IMR-90 (cell line): ENCODE results near the gene C4B. TPM values are rescaled to one million over a fixed set of nuclear protein-coding genes. Genes with fewer than 3 reads are reported as not detected.
"Not testable (repeated sequence)": the region's sequence is repeated elsewhere in the genome, so short reads cannot be mapped to it uniquely, and the experiment has no call there.

Experiments used
- ATAC-seq: fragments of 200-7000 bp; cut with Tn5 transposase; 2 replicates; pipeline ENCODE4 v1.9.1; 2020; ENCODE audit warnings: low read depth, mild to moderate bottlenecking, moderate library complexity
- BruUV-seq: library from RNA; stranded (reverse); fragments of 400-500 nt; replicated peaks from 2 replicates; lab custom pipeline; 2021; lab: Mats Ljungman, UMichigan
- CTCF ChIA-PET: fragments of 300-600 bp; formaldehyde crosslinking; extraction: SDS; loops from one replicate; lab custom pipeline; 2021; ENCODE audit warnings: antibody characterized with exemption; lab: Yijun Ruan, JAX
- POLR2A ChIA-PET: fragments of 300-600 bp; sonication (Branson Sonifier 250); formaldehyde crosslinking; loops from one replicate; lab custom pipeline; 2022; ENCODE audit warnings: antibody characterized with exemption; ENCODE audit not compliant: unreplicated experiment; lab: Charles Lee
- DNase-seq: peaks from one replicate; pipeline ENCODE4 v3.0.0; 2013
- H2AFZ ChIP-seq: replicated peaks from 2 replicates; pipeline ENCODE3; 2013; ENCODE audit warnings: low read length, mild to moderate bottlenecking; ENCODE audit not compliant: poor library complexity
- H2AK5ac ChIP-seq: 2 replicates; pipeline ENCODE4 v1.6.1; 2013; ENCODE audit warnings: low read depth, low read length, inconsistent platforms
- H2AK9ac ChIP-seq: replicated peaks from 2 replicates; pipeline ENCODE3; 2013; ENCODE audit warnings: mild to moderate bottlenecking, low read depth, low read length, moderate library complexity; ENCODE audit not compliant: poor library complexity
- H2BK120ac ChIP-seq: 2 replicates; pipeline ENCODE4 v1.6.1; 2013; ENCODE audit warnings: low read depth, low read length, inconsistent platforms
- H2BK15ac ChIP-seq: 3 replicates; pipeline ENCODE4 v1.6.1; 2013; ENCODE audit warnings: low read depth, low read length, inconsistent platforms
- H2BK20ac ChIP-seq: 2 replicates; pipeline ENCODE4 v1.6.1; 2013; ENCODE audit warnings: low read depth, mild to moderate bottlenecking, inconsistent platforms, low read length, moderate library complexity
- H2BK5ac ChIP-seq: 2 replicates; pipeline ENCODE4 v1.6.1; 2013; ENCODE audit warnings: mild to moderate bottlenecking, low read depth, low read length, inconsistent platforms; ENCODE audit not compliant: poor library complexity, severe bottlenecking
- H3K14ac ChIP-seq: replicated peaks from 2 replicates; pipeline ENCODE4 v1.6.1; 2013; ENCODE audit warnings: low read depth, low read length, inconsistent platforms
- H3K18ac ChIP-seq: 2 replicates; pipeline ENCODE4 v1.6.1; 2013; ENCODE audit warnings: low read depth, low read length, control low read depth
- H3K23ac ChIP-seq: 2 replicates; pipeline ENCODE4 v1.6.1; 2013; ENCODE audit warnings: low read depth, low read length, inconsistent platforms
- H3K27ac ChIP-seq: 2 replicates; pipeline ENCODE4 v1.5.1; 2013; ENCODE audit warnings: mild to moderate bottlenecking, control low read depth, low read length; ENCODE audit not compliant: insufficient read depth
- H3K27me3 ChIP-seq: 2 replicates; pipeline ENCODE4 v1.6.1; 2013; ENCODE audit warnings: low read length; ENCODE audit not compliant: control insufficient read depth, insufficient read depth
- H3K36me3 ChIP-seq: 2 replicates; pipeline ENCODE4 v1.6.1; 2013; ENCODE audit warnings: low read length, mixed read lengths; ENCODE audit not compliant: control insufficient read depth, insufficient read depth
- H3K4ac ChIP-seq: 2 replicates; pipeline ENCODE4 v1.6.1; 2013; ENCODE audit warnings: low read depth, low read length, inconsistent platforms
- H3K4me1 ChIP-seq: 2 replicates; pipeline ENCODE4 v1.6.1; 2013; ENCODE audit warnings: low read length, mixed read lengths; ENCODE audit not compliant: control insufficient read depth, insufficient read depth
- H3K4me2 ChIP-seq: 2 replicates; pipeline ENCODE4 v1.6.1; 2013; ENCODE audit warnings: low read depth, mild to moderate bottlenecking, control low read depth, low read length, moderate library complexity
- H3K4me3 ChIP-seq: 2 replicates; pipeline ENCODE4 v1.5.1; 2013; ENCODE audit warnings: low read depth, mild to moderate bottlenecking, control low read depth, low read length, moderate library complexity; ENCODE audit not compliant: insufficient read depth
- H3K56ac ChIP-seq: 2 replicates; pipeline ENCODE4 v1.6.1; 2013; ENCODE audit warnings: low read length, inconsistent platforms; ENCODE audit not compliant: insufficient read depth; ENCODE audit errors: extremely low read depth
- H3K79me1 ChIP-seq, 2 experiments: 2 replicates each; pipeline ENCODE4 v1.6.1; 2013; ENCODE audit warnings: low read length in 2 of 2, inconsistent platforms in 1 of 2, low read depth in 1 of 2
- H3K9ac ChIP-seq: 2 replicates; pipeline ENCODE4 v1.6.1; 2013; ENCODE audit warnings: low read depth, low read length, control low read depth
- H3K9me1 ChIP-seq: 2 replicates; pipeline ENCODE4 v1.6.1; 2013; ENCODE audit warnings: low read length, inconsistent platforms; ENCODE audit not compliant: insufficient read depth
- H3K9me3 ChIP-seq: 2 replicates; pipeline ENCODE4 v1.6.1; 2013; ENCODE audit warnings: low read length; ENCODE audit not compliant: control insufficient read depth, insufficient read depth
- H4K20me1 ChIP-seq: 2 replicates; pipeline ENCODE4 v1.6.1; 2013; ENCODE audit warnings: low read length, inconsistent platforms; ENCODE audit not compliant: insufficient read depth
- H4K5ac ChIP-seq: 2 replicates; pipeline ENCODE4 v1.6.1; 2013; ENCODE audit warnings: mild to moderate bottlenecking, low read depth, low read length, control low read depth
- H4K8ac ChIP-seq, 2 experiments: 2 replicates each; pipeline ENCODE4 v1.6.1; 2013; ENCODE audit warnings: low read depth in 2 of 2, low read length in 2 of 2, control low read depth in 1 of 2, inconsistent platforms in 1 of 2
- H4K91ac ChIP-seq: 2 replicates; pipeline ENCODE4 v1.6.1; 2013; ENCODE audit warnings: low read depth, low read length, inconsistent platforms; ENCODE audit not compliant: insufficient read depth
- WGBS, 2 experiments: methylation state at CpG; one replicate each; pipeline versions ENCODE4 v1.1.5 to v1.1.7; 2013; ENCODE audit warnings: missing lambda C conversion rate in 2 of 2; ENCODE audit not compliant: insufficient read length in 1 of 2; ENCODE audit errors: extremely low coverage in 2 of 2; 5-methylcytosine and 5-hydroxymethylcytosine counted together
- dilution Hi-C: fragments of 300-500 bp; cut with HindIII; formaldehyde crosslinking; loops from one replicate; pipeline ENCODE4 v1.14.3; 2018; ENCODE audit warnings: low sequenced_read_pairs; ENCODE audit not compliant: unreplicated experiment
- in situ Hi-C: fragments of 300-500 bp; cut with MboI; formaldehyde crosslinking; loops from 3 replicates; pipeline ENCODE4 v1.14.3; 2019; ENCODE audit warnings: low sequenced_read_pairs, inconsistent platforms, mixed read lengths
- intact Hi-C: fragments of 100-400 bp; cut with micrococcal nuclease; formaldehyde crosslinking; loops from 2 replicates; pipeline ENCODE4 v1.10.0; 2022
- polyA plus RNA-seq, 3 experiments: library from polyadenylated mRNA; depleted of rRNA; stranded (reverse); fragments of >200 nt; gene quantifications; 2 replicates each; pipeline ENCODE4 v1.2.3, GENCODE V29; 2012; ENCODE audit warnings: low replicate concordance in 1 of 3
- total RNA-seq: library from RNA; depleted of rRNA; stranded (reverse); fragments of >200 nt; gene quantifications from 2 replicates; pipeline ENCODE4 v1.2.3, GENCODE V29; 2012

The C4B gene
- total and polyA plus RNA-seq, 2 of the 4 experiments (the other 2 are of a cell fraction) = 0.54 to 4.2 TPM

DNA sequence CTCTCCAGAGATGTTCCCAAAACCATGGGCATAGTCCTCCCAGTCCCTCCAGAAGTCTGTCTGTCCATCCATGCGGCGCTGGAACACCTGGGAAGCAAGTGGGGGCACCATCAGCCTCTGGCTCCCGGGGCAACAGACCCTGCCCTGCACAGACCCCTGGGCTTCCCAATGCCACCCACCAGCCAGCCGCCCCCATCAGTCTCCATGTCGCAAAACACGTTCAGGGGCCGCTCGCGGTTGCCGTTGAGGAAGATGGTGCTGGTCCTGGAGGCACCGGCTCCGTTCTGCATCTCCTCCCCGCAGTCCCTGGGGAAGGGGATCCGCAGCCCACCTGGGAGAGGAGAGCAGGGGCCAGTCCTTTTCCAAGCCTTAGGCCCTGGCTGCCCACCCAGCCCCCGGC is 27.7 kb downstream of the C4B start:
- H4K20me1 ChIP-seq, H3K14ac ChIP-seq, BruUV-seq, H3K9ac ChIP-seq, H2BK5ac ChIP-seq, H3K4me2 ChIP-seq, H3K36me3 ChIP-seq, H3K27me3 ChIP-seq, H2AK5ac ChIP-seq, H3K4me3 ChIP-seq, H4K5ac ChIP-seq, H3K23ac ChIP-seq, in situ Hi-C loops, dilution Hi-C loops, H3K9me3 ChIP-seq, H2BK20ac ChIP-seq, H3K27ac ChIP-seq, CTCF ChIA-PET, H2BK120ac ChIP-seq, H3K9me1 ChIP-seq, H3K4ac ChIP-seq, H3K18ac ChIP-seq, H2AK9ac ChIP-seq, H4K91ac ChIP-seq, H3K56ac ChIP-seq, H2BK15ac ChIP-seq, H4K8ac ChIP-seq, H2AFZ ChIP-seq, ATAC-seq, DNase-seq, H3K79me1 ChIP-seq, POLR2A ChIA-PET: not testable (repeated sequence)
- no CpG with 5 or more reads among the region's 15 CpGs for WGBS, 2 experiments
- intact Hi-C loops = loop anchor here (10.0 kb wide), 1 partner anchor 113 kb away; the partner anchor contains the start of genes PPT2 and PRRT1
- H3K4me1 ChIP-seq = peaks cover 12% of the 10 kb centered on the region; the same call in 1 of the 2 replicates

DNA sequence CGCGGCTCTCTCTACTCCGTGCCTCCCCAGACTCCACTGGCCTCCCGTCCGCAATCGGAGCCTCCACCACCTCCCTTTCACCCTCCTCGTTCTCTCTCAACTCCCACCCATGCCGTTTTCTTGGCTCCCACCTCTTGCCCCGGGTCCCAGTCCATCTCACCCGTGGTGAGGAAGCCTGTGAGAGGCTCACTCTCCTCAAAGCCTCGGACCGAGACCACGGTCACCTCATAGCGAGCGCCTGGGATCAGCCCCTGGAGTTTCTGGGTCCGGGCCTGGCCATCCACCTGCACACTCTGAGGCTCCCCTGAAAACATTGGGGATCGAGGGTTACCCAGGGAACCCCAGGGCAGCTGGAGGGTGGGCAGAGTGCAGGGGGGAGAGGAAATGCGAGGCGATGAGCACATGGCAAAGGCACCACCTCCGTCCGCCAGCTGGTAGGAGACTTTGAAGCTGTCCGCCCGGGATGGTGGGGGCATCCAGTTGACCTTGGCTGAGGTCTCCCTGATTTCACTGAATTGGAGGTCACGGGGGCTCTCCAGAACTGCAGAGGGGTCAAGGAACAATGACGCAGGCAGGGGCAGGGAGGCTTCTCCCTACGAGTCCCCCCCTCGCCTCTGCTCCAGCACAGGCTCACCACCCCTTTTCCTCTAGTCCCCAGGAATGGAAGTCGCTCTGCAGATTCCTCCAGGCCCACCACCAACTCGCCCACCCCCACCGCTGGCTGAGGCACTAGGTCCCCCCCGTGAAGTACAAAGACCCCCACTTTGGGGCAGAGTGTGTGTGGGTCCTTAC is 29.2 kb downstream of the C4B start:
- intact Hi-C loops = loop anchor here (10.0 kb wide), 1 partner anchor 111 kb away; the partner anchor contains the start of genes PPT2 and PRRT1
- peaks cover 16% of the 10 kb centered on the region; the same call in 1 of the 2 replicates for H3K4me1 ChIP-seq
- H3K23ac ChIP-seq, H2BK20ac ChIP-seq, H2AFZ ChIP-seq, BruUV-seq, H3K4ac ChIP-seq, H4K20me1 ChIP-seq, H3K9ac ChIP-seq, H3K18ac ChIP-seq, H2BK120ac ChIP-seq, H3K14ac ChIP-seq, H3K9me1 ChIP-seq, CTCF ChIA-PET, in situ Hi-C loops, ATAC-seq, H3K9me3 ChIP-seq, H3K4me3 ChIP-seq, dilution Hi-C loops, H3K36me3 ChIP-seq, H2BK5ac ChIP-seq, H4K91ac ChIP-seq, H3K27ac ChIP-seq, H3K79me1 ChIP-seq, H3K27me3 ChIP-seq, H3K4me2 ChIP-seq, H2AK5ac ChIP-seq, H4K5ac ChIP-seq, H3K56ac ChIP-seq, H2BK15ac ChIP-seq, H2AK9ac ChIP-seq, POLR2A ChIA-PET, H4K8ac ChIP-seq, DNase-seq: not testable (repeated sequence)
- WGBS, 2 experiments = 88% methylated on average over 8 of the region's 31 CpGs; no CpG with 5 or more reads in 1 of the 2 experiments
